Fibroblast of lung (primary cell): ENCODE data around the gene CHST11. TPM values are rescaled to one million over a fixed set of nuclear protein-coding genes. Genes with fewer than 3 reads are reported as not detected.

ENCODE experiments used
- DNase-seq, 2 donors: peaks; one replicate each; pipeline versions ENCODE4 v3.0.0 to v3.0.0-alpha.2; 2010; ENCODE audit warnings: low read depth in 2 of 2
- H2AFZ ChIP-seq: 2 replicates; pipeline ENCODE4 v1.5.1; 2012; ENCODE audit warnings: low read length, control low read depth, inconsistent platforms
- H3K27ac ChIP-seq: 2 replicates; pipeline ENCODE4 v1.5.1; 2011; ENCODE audit warnings: low read length, control low read depth; ENCODE audit not compliant: insufficient read depth
- H3K27me3 ChIP-seq: 2 replicates; pipeline ENCODE4 v1.5.1; 2011; ENCODE audit warnings: mild to moderate bottlenecking, low read length; ENCODE audit not compliant: control insufficient read depth, insufficient read depth
- H3K36me3 ChIP-seq: 2 replicates; pipeline ENCODE4 v1.5.1; 2011; ENCODE audit warnings: low read length; ENCODE audit not compliant: control insufficient read depth, insufficient read depth
- H3K4me1 ChIP-seq: 2 replicates; pipeline ENCODE4 v1.5.1; 2011; ENCODE audit warnings: low read length; ENCODE audit not compliant: control insufficient read depth, insufficient read depth; ENCODE audit errors: extremely low read depth
- H3K4me2 ChIP-seq: 2 replicates; pipeline ENCODE4 v1.5.1; 2011; ENCODE audit warnings: low read length, control low read depth; ENCODE audit not compliant: insufficient read depth; ENCODE audit errors: extremely low read depth
- H3K4me3 ChIP-seq, 4 experiments: fragments of 200-600 bp in 1 of 4; sonication (generic) in 1 of 4; replicated peaks in 1 of 4; 2 replicates each; pipeline ENCODE4 v1.5.1; 2011 to 2016; ENCODE audit warnings: low read length in 4 of 4, low read depth in 3 of 4, mild to moderate bottlenecking in 3 of 4, control low read depth in 2 of 4, inconsistent platforms in 1 of 4, mixed read lengths in 1 of 4; ENCODE audit not compliant: insufficient read depth in 1 of 4; ENCODE audit errors: control extremely low read depth in 1 of 4
- H3K79me2 ChIP-seq: 2 replicates; pipeline ENCODE4 v1.5.1; 2012; ENCODE audit warnings: mild to moderate bottlenecking, low read length, inconsistent platforms; ENCODE audit not compliant: control insufficient read depth, insufficient read depth
- H3K9ac ChIP-seq: 2 replicates; pipeline ENCODE4 v1.5.1; 2011; ENCODE audit warnings: mild to moderate bottlenecking, low read length, control low read depth; ENCODE audit not compliant: insufficient read depth
- H3K9me3 ChIP-seq: 2 replicates; pipeline ENCODE4 v1.5.1; 2012; ENCODE audit warnings: low read depth, low read length; ENCODE audit not compliant: control insufficient read depth, insufficient read depth
- H4K20me1 ChIP-seq: 2 replicates; pipeline ENCODE4 v1.5.1; 2011; ENCODE audit warnings: low read length; ENCODE audit not compliant: control insufficient read depth, insufficient read depth; ENCODE audit errors: extremely low read depth
- EZH2 ChIP-seq: IDR thresholded peaks from 2 replicates; pipeline ENCODE4 v1.5.1; 2012; ENCODE audit warnings: low read length, control low read depth, mild to moderate bottlenecking; ENCODE audit errors: missing control alignments
- polyA plus RNA-seq, 2 donors: library from polyadenylated mRNA; depleted of rRNA in 1 of 2; stranded (reverse) in 1 of 2; unstranded in 1 of 2; fragments of >200 nt; gene quantifications; 2 replicates each; pipeline ENCODE4 v1.2.1, GENCODE V29; 2011 to 2012; ENCODE audit warnings: missing spikeins in 1 of 2
- total RNA-seq: library from RNA; depleted of rRNA; stranded (reverse); fragments of >200 nt; gene quantifications from 2 replicates; pipeline ENCODE4 v1.2.1, GENCODE V29; 2014
- TF ChIP-seq, protein P1 (sequence below), 2 donors: IDR thresholded peaks in 1 of 2; conservative IDR thresholded peaks in 1 of 2; 1 replicate in 1 of 2; 2 replicates in 1 of 2; pipeline ENCODE4 v1.5.1; 2011 to 2012; ENCODE audit warnings: low read length in 2 of 2, control low read depth in 1 of 2, inconsistent platforms in 1 of 2, low read depth in 1 of 2, mild to moderate bottlenecking in 1 of 2

CHST11 gene
- total and polyA plus RNA-seq, 2 donors (not counting 1 experiment from before 2014, with no cell fraction given) = 3.5 to 9.1 TPM

DNA sequence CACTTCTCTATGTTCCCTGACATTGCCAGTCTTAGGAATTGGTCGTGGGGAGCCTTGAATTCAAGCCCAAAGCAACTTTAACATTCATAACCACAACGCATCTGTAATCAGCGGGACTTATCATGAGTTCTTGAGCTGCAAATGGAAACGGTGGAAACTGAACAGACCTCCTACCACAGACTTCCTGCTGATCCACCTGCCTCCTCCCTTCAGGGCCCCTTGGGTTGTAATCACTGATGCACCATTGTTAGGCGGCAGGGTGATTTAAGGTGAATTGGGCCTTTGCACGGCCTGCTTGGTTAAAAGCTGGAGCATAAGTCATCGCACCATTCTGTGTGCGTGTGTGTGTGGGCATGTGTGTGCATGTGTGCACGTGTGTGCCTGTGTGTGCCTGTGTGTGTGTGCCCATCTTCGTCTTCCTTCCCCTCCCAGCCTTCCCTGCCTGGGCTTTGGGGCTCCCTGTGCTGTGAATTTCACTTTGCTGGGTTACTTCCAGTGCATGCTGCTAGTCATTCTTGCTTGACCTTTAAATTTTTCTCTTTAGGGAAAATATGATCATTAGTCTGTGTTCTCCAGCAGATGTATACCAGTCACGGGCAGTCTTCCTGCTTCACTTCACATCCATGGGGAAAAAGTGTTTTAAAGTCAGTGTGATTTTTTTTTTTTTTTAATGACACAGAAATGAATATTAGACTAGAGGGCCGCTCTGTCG is 29.1 kb downstream of the CHST11 start:
- H4K20me1 ChIP-seq = no peaks in the 10 kb centered on the region
- H2AFZ ChIP-seq = no peak overlapping the region
- DNase-seq = no peak
- H3K36me3 ChIP-seq = no peaks in the 10 kb centered on the region
- H3K4me2 ChIP-seq = no peak overlapping the region
- no peak overlapping the region for H3K4me3 ChIP-seq
- TF ChIP-seq, protein P1, sequence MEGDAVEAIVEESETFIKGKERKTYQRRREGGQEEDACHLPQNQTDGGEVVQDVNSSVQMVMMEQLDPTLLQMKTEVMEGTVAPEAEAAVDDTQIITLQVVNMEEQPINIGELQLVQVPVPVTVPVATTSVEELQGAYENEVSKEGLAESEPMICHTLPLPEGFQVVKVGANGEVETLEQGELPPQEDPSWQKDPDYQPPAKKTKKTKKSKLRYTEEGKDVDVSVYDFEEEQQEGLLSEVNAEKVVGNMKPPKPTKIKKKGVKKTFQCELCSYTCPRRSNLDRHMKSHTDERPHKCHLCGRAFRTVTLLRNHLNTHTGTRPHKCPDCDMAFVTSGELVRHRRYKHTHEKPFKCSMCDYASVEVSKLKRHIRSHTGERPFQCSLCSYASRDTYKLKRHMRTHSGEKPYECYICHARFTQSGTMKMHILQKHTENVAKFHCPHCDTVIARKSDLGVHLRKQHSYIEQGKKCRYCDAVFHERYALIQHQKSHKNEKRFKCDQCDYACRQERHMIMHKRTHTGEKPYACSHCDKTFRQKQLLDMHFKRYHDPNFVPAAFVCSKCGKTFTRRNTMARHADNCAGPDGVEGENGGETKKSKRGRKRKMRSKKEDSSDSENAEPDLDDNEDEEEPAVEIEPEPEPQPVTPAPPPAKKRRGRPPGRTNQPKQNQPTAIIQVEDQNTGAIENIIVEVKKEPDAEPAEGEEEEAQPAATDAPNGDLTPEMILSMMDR (conservative IDR thresholded peaks at IDR 0.05 in 1 of 2, IDR thresholded peaks at IDR 0.05 in 1 of 2; ENCODE audit: low read depth in 1 of 2, low read length in 2 of 2) = no peak
- no peak for TF ChIP-seq EZH2
- no peak overlapping the region for H3K9ac ChIP-seq
- H3K9me3 ChIP-seq = no peaks in the 10 kb centered on the region
- no peaks in the 10 kb centered on the region for H3K27me3 ChIP-seq
- peaks cover 5% of the 10 kb centered on the region for H3K4me1 ChIP-seq
- no peak overlapping the region for H3K27ac ChIP-seq
- H3K79me2 ChIP-seq = peaks cover 2% of the 10 kb centered on the region

DNA sequence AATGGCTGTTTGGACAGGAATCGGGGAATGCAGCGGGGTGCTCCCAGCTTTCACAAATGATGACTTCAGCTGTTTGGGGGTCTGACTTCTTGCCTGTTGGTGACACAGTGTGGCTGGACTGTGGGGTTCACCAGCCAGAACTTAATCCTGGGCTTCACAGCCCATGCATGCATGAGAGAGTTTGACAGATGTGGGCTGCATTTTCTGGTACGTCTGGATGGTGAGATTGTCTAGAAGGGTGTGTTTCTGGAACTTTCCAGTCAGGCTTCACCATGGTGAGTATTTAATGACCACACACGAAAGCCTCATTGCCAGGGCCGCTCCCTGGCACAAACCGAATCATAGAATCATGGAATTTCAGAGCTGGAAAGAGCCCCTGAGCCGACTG is 29.6 kb downstream of the CHST11 start:
- Histone ChIP-seq H3K4me1 (peaks cover 2% of the 10 kb centered on the region), H3K79me2 (peaks cover 2% of the 10 kb centered on the region), H2AFZ (no peak overlapping the region), H3K4me2 (no peak overlapping the region), H3K27ac (no peak overlapping the region), H3K36me3 (no peaks in the 10 kb centered on the region), H3K9ac (no peak overlapping the region), H4K20me1 (no peaks in the 10 kb centered on the region), H3K4me3 (no peak overlapping the region), H3K27me3 (no peaks in the 10 kb centered on the region), H3K9me3 (no peaks in the 10 kb centered on the region)
- no peak for TF ChIP-seq EZH2
- TF ChIP-seq, protein P1 (conservative IDR thresholded peaks at IDR 0.05 in 1 of 2, IDR thresholded peaks at IDR 0.05 in 1 of 2; ENCODE audit: low read depth in 1 of 2, low read length in 2 of 2) = no peak
- no peak for DNase-seq

DNA sequence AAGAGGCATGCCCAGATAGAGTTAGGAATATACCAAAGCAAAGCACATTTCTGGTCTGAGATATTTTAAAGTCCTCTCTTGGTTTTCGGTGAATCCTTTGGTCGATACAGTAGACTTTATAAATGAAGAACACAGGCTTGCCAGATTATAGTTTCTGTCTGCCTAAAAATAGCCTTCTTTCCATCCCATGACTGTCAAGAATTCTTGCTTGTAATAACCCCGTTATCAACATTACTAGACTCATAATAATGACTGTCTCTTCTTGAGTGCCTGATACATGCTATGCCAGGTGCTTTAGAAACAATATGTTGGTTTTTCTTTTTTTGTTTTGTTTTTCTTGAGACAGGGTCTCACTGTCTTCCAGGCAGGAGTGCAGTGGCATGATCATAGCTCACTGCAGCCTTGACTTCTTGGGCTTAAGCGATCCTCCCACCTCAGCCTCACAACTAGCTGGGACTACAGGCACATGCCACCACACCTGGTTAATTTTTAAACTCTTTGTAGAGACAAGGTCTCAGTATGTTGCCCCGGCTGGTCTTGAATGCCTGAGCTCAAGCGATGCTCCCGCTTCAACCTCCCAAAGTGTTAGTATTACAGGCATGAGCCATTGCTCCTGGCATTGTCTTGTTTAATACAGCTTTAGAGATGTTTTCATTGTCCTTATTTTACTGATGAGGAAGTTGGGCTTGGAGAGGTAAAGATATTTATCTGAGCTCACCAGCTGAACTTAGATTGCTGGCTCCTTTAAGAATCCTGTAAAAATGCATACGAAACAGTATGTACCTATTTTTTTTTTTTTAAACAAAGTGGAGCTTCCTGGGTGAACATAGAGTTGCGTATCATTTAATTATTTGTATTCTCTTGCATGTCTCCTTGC is 30.4 kb downstream of the CHST11 start:
- no peak overlapping the region for H2AFZ ChIP-seq
- no peak for TF ChIP-seq EZH2
- TF ChIP-seq, protein P1 (conservative IDR thresholded peaks at IDR 0.05 in 1 of 2, IDR thresholded peaks at IDR 0.05 in 1 of 2; ENCODE audit: low read depth in 1 of 2, low read length in 2 of 2) = no peak
- H4K20me1 ChIP-seq = no peaks in the 10 kb centered on the region
- no peak overlapping the region for H3K27ac ChIP-seq
- H3K4me1 ChIP-seq = peaks cover 2% of the 10 kb centered on the region
- no peaks in the 10 kb centered on the region for H3K9me3 ChIP-seq
- H3K36me3 ChIP-seq = no peaks in the 10 kb centered on the region
- H3K27me3 ChIP-seq = no peaks in the 10 kb centered on the region
- H3K4me3 ChIP-seq = no peak overlapping the region
- H3K9ac ChIP-seq = no peak overlapping the region
- peaks cover 2% of the 10 kb centered on the region for H3K79me2 ChIP-seq
- H3K4me2 ChIP-seq = no peak overlapping the region
- no peak for DNase-seq
